ENCODE data around the gene RNF222.

Gene RNF222, protein sequence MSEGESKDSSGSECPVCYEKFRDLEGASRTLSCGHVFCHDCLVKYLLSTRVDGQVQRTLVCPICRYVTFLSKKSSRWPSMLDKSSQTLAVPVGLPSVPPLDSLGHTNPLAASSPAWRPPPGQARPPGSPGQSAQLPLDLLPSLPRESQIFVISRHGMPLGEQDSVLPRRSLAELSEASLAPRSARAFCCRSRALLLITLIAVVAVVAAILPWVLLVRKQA

DNA sequence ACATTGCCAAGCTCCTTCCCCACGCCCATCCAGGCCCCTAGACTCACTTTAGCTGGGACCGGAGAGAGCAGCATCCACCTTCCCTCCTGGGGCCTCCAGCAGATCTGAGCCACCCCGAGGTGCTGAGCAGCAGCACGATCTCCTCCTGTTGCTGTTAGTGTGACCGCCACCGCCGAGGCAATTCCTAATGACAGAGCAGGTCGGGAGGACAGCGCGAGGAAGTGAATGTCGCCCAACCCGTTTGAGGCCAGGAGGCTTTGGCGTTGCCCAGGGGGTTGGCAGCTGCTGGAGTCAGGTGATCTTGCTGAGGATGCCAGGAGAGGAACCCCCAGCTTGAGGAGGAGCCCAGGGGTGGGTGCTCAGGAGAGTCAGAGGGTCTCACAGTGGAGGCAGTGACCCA, at the start of gene RNF222:
TSS of gene RNF222 (minus strand) at position 192 of the 400 bp plus-strand sequence. CDS start 4,366 bp downstream, outside the sequence.
- no peak for DNase-seq

DNA sequence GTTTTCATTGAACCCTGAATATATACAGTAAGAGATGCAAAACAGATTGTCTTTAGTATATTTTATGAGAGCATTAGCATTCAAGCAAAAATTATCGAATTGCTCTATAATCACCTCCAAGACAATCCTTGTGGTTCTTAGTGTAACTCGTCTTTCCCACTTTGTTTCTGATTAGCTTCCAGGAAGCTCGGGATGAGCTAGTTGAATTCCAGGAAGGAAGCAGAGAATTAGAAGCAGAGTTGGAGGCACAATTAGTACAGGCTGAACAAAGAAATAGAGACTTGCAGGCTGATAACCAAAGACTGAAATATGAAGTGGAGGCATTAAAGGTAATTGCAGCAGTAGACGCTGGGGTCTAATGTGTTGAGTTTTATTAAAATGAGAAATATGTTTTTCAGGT, 47.9 kb upstream of the RNF222 start:
- no peak for DNase-seq

DNA sequence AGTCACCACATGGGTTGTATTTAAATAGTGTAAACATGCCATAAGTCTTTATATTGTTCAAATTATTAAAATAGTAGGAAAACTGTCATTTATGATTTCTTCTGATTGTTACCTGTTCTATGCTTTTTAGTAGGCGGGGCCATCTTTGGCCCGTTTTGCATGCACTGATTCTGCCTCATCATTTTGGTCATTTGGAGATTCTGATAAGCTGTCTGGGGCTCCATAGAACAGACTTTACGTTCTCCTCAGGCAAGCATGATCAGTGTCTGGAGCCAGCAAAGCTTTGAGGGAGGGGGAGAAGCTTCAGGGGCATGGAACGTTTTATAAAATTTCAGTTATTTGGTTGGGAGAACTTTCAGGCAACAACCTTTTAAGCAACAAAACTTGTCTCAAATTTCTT, 46.9 kb upstream of the RNF222 start:
- DNase-seq = no peak

DNA sequence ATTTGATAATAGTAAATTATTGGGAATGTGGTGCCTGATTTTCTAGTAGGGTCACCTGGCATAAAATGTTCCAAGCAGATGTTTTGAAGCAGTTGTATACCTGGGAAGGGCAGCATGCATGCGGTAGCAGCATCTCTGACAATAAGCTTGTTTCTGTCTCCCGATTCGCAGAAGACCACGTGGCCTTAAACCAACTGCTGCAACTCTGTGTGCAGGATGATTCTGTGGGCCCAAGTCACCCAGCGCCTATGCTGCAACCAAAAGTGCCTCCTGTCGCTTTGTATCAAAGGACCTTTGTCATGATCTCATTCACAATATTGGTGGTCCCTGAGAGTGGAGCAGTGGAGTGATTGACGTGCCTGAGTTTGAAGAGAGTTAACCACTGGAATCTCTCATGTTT, 46.1 kb upstream of the RNF222 start:
- DNase-seq = no peak

DNA sequence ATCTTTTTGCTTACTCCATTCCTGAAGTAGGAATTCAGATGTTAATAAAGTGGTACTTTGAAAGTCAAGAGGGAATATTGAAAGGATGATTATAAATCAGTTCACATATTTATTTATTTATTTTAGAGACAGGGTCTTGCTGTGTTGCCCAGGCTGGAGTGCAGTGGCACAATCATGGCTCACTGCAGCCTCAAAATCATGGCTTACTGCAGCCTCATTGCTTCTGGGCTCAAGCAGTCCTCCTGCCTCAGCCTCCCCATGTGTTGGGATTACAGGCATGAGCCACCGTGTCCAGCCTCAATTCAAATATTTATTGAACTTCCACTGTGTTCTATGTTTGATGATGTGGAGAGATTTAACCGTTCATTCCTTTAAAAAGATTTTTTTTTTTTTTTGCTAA, 44.7 kb upstream of the RNF222 start:
- no peak for DNase-seq

DNA sequence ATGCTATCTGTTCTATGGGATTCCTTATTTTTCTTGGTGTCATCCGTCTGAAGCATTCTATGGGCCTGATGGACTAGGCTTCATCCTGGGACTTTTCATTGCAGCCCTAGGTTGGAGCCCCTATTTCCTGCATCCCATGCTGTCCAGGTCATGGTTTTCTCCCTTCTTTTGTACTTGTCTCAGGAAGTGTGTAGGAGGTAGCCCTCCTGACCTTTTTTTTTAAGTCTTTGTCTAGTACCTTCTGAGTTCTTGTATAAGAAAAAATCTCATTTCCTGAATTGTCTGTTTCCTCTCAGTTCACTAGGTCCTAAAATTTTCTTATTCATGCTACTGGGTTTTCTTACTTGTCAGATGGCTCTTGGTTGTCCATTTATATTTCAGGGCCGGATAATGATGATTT, 44.1 kb upstream of the RNF222 start:
- no peak for DNase-seq

DNA sequence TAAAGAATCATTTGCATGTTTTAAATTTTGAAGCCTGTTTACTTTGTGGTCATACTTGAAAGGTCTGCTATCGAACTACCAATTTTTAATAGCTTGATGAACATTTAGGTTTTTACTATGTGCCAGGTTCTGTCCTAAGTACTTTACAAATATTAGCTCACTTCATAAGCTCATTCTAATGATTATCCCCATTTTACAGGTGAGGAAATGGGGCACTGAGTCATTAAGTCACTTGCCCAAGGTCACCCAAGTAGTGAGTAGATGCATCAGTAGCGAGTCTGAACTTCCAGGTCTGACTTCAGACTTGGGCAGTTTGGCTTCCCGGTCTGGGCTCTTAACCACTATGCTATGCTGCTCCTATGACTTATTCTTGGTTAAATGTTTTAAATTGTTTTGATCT, 42.1 kb upstream of the RNF222 start:
- DNase-seq = no peak

DNA sequence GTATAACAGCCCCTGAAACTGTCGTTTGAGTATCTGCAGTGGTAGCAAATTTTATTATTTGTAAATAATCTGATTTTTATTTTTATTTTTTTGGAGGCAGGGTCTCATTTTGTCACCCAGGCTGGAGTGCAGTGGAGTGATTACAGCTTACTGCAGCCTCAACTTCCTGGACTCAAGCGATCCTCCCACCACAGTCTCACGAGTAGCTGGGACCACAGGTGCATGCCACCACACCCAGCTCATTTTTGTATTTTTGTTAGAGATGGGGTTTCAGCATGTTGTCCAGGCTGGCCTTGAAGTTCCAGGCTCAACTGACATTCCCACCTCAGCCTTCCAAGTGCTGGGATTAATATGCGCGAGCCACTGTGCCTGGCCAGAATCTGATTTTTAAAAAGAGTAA, 40.8 kb upstream of the RNF222 start:
- DNase-seq = peak; percentile 15

DNA sequence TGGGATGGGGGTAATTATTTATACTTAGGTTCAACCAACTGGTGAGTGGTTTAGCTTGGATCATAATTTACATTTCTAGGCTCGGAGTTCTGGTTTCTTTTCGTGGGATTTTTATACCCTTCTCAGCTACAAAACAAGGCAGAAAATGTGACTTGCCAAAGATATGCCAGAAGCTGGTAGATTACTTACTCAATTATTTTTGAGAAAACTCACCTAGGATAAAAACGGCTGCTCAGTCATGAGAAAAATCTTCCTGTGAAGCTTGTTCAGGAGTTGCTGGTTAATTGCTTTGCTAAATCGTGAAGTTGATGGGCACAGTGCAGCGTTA, 39.2 kb upstream of the RNF222 start:
- no peak for DNase-seq

DNA sequence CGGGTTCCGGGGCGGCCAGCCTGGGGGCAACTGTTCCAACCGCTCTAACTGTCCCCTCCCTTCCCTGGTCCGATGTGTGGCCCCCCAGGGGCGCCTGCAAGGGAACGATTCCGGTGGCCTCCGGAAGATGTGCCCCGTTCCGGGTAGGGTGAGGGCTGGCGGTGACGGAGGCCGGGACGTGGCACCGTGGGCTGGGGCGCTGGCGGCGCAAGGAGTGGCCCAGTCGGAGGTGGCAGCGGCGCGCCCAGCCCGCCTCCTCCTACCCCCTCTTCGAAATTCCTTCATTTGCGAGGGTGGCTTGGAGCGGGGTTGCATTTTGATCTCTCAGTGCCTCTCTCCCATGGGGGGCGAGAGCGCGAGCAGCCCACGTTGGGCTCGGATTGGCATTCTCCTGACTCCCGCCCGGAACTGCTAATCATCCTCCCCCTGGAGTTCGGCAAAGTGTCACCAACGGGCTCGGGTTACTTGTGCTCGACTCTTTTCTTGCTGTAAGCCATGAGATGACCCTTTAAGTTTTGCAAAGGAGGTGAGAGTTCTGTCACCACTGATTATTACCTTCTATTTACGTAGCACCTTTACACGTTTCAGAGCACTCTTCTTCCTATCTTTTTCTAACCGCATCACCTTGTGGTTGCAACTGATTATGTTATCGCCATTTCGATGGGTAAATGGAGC, 38.7 kb upstream of the RNF222 start:
- peak; percentile 67 for DNase-seq

DNA sequence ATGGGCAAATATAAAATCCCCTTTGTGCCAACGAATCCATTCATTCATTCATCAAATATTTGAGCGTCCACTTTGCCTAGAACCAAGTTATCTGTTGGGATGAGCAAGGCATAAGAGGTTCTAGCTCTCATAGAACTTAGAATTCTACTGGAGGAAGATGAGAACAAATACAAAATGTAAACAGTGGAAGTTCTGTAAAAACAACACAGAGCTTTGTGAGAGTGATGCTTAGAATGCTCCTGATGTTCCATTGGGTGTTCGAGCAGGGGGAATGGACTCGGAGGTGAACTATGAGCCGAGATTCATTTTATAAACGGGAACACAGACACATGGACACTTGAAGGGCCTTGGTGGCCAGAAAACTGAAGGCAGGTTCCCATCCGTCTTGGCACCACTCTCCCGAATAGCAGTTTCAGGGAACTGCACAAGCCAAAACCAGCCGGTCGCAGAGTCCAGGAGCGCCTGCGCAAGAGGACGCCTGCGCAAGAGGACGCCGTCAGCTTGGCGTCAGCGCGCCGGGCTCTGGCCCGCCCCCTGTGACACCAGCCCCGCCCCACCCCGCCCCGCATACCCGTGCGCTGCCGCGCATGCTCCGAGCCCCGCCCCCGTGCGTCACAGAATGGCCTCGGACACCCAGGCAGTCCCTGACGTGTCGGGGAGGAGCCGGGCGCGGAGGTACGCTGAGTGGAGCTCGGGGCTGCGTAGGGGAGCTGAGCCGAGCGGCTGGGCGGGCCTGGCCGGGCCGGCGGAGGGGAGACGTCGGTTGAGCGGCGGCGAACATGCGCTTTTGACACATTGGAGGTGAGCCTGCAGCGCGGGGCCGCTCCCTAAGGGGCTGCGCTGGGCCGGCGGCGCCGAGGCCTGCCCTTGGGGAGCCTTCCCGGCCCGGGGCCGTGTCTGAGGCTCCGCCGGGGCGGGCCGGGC, 37.9 kb upstream of the RNF222 start, which contains the start of gene NDEL1:
TSS of gene NDEL1 (plus strand) at position 640 of the 924 bp plus-strand sequence. CDS start 8,388 bp downstream, outside the sequence.
- DNase-seq = peak; percentile 100

DNA sequence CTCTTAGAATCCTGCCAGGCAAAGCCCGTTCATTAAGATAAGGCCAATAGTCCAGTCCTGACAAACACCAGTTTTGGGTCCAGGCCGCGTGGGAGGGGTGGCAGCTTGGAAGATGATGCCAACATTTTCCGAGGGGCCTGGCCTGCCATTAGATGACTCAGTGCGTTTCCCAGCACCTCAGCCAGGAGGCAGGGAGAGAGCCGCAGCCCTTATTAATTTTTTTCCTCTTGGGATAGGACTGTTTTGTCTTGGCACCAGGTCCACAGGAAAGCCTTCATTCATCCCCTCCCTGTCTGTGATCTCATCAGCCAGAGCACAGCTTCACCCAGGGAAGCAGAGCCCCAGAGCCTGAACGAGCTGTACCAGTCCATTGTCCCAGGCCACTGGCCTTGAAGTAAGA, 33.3 kb upstream of the RNF222 start:
- DNase-seq = no peak

DNA sequence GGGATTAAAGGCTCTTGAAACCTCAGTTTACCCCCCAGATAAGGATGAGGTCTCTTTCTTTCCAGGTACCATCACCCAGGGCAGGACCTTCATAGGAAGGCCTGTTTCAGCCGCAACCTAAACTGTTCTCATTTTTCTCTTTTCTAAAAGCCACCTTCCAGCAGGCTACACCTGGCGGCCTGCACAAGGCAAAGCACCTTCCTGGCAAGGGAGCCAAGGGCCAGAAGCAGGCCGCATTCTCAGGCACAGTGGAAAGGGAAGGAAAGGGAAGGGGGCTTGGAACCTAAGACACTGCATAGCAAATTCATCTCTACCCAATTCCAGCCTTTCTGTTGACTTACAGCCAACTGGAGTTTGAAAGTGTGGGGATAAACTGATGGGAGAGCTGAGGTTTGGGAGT, 29.2 kb upstream of the RNF222 start:
- no peak for DNase-seq

DNA sequence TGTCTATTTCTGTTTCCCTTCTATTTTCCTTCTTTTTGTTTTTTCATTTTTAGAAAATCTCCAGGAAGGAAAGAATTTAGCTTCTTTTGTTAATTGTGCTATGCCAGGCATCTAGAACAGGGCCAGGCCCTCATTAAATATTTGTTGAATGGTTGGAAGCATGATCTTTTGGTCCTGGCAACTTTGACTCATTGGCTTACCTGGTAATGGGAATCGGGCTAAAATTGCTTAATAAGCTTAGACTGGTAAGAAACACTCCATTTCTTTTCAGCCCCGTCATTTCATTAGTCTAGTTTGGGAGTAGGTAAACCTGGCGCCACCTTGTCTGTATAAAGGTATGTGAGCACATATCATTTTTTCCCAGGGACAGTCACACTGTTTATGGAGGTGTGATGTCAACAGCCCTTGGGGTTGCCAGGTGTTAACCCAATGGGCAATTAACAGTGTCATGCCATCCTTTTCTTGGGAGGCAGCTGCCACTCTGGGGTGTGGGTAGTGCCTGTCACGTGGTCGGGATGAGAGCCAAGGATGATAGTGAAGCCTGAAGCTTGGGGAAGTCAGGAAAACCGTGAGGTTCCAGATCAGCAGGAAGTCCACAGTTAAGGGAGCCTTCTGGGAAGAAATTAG, 28.6 kb upstream of the RNF222 start:
- no peak for DNase-seq

DNA sequence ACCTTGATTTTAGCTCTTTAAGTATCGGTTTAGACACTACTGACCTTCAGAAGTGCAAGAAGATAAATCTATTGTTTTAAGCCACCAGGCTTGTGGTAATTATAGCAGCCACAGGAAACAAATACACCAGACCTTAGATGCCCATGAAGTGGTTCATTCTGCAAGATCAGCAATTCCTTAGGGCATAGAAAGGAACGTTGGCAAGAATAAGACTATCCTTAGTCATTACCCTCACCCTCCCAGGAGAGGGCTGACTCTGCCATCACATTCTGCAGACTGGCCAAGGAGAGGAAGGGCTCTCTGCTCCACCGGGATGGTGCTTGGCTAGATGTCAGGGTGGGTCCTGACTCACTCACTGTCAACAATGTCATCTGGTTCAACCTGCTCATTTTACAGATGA, 23.9 kb upstream of the RNF222 start:
- DNase-seq = no peak

DNA sequence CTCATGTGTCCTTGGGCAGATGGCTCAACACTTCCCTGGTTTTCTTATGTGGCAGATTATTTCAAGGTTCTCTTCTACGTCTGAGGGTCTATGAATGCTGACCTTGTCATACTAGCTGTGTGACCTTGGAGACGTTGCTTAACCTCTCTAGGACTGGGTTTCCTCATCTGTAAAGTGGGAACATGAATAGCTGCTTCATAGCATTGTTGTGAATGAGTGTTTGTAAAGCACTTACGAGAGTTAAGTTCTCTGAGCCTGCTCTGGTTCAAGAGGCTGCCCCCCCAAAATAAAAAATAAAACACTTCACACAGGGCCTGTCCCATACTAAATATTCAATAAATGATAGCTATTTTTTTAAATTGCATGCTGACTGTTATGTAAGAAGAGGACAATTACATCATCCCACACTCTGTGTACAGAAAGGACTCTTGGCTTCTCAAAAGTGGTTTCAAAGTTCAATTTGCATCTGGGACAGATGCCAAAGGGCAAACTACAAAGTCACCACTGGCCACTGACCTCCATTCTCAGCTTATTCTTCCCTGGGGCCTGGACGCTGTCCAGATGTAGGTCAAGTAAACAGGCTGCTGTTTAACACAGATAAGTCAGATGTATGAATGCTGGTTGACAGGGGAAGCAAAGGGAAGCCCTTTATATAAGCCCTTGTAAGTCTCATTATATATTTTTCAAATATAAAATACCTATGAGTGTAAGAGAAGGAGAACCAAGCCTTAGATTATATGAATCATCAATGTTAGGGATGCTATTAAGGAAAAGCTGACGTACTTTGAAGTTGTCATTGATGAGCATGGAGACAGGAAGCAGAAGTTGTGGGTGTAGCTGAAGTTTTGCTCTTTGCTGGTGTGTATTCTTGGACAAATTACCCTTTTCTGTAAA, 22.7 kb upstream of the RNF222 start:
- DNase-seq = no peak

DNA sequence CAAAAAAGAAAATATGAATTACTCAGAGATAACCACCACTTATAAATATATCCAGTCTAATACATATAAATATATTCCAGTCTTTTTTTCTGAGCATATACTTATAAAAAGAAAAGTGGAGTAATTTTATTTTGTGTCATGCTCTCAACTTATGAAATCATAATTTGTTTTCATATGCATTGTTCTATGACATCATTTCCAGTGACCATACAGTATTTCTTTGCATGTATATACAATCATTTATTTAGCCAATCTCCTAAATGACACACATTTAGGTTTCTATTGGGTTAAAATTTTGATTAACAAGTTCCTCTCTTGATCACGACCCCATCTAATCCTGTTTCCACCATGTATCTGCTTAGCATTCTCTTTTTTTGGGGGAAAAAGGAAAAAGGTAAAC, 21.7 kb upstream of the RNF222 start:
- no peak for DNase-seq

DNA sequence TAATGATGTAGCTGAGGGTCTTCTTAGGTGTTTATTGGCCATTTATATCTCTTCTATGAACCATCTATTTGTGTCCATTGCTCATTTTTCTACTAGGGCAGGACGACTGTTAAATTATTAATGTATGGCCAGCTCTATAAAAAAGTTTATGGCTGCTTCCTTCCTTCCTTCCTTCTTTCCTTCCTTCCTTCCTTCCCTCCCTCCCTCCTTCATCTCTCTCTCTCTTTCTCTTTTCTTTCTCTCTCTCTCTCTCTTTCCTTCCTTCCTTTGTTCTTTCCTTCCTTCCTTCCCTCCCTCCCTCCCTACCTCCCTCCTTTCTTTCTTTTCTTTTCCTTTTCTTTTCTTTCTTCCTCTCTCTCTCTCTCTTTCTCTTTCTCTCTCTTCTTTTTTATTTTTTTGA, 20.8 kb upstream of the RNF222 start:
- DNase-seq = no peak

DNA sequence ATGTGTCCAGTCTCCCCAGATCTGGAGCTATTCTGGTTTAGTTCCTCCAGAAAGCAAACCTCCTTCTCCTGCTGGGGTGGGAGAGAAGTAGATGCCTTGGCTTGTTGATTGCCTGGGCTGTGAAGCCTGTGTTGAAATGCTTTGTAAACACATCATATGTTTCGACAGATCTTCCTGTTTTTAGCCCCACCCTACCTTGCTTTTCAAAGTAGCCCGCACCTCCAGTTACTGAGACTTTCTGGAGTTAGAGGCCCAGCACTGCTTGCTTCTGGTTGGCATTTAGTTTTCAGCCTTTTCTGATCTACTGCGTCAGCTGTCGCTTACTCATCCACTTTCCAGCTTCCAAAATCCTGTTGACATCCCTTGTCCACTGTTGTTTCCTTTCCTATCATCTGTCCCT, 20.2 kb upstream of the RNF222 start:
- DNase-seq = no peak

DNA sequence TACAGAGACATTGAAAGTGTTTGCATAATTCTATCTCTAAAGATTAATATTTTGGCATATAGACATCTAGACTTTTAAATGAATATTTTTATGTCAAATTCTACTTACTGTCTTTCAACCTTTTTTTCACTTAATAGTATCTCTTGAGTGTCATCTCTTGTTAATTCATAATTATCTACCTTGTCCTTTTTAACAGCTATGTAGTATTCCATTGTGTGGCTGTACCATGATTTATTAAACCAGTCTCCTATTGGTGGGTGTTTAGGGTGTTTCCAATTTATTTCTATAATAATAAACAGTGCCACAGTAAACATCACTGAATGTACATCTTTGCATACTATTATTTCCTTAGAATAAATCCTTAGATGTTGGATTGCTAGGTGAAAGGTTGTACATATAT, 16.3 kb upstream of the RNF222 start:
- no peak for DNase-seq

DNA sequence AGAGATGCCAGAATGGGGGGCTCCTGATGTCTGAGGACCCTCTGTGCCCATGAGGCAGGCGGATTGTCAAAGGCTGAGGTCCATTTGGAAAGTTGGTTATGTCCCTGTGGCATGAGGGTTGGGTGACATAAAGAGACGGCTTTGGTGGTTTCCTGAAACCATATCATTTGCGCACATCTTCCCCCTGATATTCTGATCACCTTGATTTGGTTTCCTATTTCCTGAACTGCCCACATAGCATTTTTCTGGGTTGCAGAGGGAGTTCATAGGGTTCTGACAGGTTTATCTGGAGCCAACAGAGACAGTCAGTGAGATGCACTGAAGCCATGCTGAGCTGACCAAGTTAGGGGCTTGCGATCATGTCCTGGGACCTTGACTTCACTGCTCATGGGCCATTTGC, 15.7 kb upstream of the RNF222 start:
- no peak for DNase-seq

DNA sequence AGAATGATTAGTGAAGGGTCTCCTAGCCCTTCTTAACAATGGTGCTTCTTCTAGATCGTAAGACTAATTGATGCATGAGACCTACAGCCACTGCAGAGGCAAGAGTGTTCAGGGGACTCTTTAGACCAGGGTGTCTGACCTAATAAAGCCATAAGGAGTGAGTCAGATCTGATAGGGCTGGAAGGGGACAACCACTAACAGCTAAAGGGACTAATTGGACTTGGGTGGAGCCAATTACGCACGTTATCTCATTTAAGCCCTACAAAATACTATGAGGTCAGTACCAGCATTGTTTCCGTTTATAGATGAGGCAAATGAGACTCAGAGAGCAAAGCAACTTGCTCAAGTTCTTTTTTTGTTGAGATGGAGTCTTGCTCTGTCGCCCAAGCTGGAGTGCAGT, 14.5 kb upstream of the RNF222 start:
- DNase-seq = no peak
